ENCODE measurements around the gene RBM20.
"Not testable (repeated sequence)": the region's sequence is repeated elsewhere in the genome, so short reads cannot be mapped to it uniquely, and the experiment has no call there.

Gene RBM20

DNA sequence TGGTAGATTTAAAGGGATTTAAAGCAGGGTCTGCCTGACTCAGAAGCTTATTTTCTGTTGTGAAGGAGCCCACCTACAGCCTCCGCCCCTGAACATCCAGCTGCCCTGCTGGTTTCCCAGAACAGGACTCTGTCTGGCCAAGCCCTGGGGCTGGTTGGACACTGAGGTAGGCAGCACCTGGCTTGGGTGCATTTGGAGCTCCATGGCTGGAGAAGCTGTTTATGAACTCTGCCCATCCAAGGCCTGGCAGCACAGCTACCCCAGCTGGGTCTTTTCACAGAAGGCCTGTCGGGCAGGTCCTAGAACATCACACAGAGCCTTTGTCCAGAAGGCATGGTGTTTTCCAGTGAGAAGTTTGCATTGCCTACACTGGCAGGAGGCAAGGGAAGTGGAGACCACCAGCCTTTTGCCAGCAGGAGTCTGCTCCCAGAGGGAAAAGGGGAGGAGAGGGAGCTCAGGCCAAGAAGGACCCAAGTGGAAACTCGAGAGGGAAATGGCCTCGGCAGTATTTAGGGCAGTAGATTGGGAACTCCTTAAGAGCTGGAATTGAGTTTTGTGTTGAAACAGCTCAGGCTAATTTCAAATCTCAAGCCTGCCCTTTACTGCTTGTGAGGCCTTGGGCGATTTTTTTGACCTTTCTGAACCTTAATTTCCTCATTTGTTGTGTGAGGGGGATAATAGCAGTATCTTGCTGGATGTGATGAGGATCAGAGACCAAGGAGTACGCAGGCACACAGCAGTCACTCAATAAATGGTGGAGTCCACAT, 215.3 kb downstream of the RBM20 start:
- no peak for DNase-seq

DNA sequence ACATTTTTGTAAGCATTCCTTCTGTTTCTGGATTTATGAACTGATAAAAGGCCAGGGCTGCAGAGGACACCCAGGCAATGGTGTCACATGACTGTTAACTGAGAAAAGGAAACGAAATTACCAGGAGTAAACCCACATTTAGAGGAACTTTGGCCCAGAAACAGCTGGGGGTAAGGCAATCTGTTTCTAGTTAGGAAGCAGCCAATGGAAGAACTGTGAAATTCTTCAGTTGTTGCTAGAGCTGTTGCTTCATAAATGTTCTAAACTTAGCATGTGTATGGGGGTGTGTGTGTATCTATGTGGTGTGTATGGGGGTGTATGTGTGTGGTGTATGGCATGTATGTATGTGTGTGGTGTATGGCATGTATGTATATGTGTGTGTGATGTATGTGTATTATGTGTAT, 215.8 kb downstream of the RBM20 start:
- no peak for DNase-seq

DNA sequence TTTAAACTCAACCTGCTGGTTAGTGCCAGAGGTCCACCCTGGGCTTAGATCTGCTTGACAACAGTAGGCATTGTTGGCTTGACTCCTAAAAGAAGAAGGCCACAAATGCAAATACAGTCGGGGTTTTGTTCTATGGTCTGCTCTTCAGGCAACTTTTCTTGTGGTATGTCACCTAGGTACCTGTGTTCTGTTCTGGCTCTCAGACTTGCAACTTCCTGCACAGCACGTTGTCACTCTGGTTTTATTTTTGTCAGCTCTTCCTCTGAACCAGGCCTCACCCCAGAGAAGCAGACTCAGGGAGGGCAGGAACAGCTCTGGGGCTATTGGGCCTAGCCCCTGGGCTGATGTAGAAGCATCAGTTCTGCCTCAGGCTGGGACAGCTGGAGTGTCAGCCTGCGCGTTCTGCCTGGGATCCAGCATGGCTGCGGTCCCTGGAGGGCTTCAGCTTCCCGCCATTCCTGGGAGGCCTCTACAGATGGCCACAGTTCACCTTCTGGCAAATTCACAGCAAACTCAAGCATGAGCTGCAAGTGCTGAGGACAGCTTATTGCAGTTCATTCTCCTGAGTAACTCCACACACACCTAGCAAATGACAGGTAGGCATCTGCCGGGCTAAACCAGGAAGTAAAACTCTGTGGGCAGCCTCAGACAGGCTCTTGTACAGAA, 216.6 kb downstream of the RBM20 start:
- peak; percentile 34 to 35 for DNase-seq

DNA sequence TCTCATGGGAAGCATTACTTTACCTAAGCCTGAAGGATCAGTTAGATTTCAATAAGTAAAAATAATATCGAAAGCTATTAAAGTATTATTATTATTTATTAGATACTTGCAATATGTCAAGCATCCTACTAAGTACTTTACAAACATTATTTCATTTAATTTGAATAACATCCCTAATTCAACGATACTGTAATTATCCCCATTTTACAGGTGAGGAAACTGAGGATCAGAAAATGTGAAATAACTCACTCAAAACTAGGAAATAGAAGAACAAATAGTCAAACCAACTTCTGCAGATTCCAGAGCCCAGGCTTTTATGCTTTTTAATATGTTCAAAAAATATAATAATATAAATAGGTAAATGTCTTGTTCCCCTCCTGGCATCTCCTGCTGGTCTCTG, 217.3 kb downstream of the RBM20 start:
- no peak for DNase-seq

DNA sequence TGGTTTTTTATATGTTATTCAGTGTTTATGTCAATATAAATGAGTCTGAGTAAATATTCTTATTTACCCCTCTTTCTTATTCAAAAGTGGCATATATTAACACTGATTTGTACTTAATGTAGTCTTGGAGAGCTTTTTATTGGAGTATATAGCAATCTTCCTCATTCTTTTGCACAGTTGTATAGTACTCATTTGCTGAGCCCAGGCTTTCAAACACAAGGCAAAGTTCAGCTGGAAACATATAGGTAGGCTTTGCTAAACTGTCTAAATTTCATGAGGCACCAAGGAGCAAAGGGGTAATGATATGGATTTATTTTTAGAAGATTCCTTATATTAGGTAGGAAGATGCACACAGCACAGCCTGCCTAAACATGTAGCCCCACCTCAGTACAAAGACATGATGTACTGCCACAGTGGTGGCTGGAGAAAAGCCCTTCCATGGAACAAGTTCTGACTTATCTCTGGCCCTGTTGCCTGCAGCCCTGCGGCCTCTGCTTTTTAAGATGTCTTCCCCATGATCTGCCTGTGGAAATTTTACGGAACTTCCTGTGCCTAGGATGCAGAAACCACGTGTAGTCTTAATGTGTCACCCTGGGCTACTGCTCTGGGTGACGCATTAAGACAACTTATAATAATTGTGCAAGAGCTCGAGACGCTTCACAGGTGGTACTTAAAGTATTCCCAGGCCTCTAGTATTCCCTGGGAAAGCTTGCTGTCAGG, 218.0 kb downstream of the RBM20 start:
- DNase-seq: no peak

DNA sequence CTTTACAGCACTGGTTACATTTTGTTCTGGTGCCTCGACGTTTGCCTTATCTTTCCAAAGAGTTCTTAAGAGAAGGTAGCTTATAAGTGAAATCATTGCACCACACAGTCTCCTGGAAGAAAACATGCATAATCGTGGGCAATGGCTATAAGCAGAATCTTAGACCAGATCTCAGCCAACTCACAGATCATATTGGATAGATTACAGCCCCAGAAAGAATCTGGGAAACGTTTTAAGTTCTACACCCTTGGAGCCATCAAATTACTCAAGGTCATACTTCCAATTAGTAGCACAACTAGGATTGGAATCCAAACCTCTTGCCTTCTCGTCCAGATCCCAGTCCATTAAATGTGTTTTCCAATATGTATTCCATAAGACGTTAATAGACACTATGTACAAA, 218.8 kb downstream of the RBM20 start:
- no peak for DNase-seq

DNA sequence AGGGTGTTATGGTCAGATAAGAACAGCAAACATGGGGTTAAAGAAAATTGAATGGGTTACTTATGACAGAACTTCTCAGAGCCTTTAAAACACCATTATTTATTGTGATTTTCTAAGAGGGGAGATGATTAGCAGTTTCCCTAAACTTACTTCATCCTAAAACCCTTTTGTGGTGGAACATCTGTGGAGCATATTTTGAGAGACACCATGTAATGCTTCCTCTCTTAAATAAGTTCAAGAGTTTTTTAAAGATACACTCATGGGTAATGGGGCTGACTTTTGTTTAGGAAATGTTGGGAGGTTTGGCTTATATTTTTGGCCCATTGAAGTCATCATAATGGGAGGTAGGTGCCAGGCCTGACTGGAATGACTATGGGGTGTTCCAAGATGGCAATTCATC, 219.2 kb downstream of the RBM20 start:
- no peak for DNase-seq

DNA sequence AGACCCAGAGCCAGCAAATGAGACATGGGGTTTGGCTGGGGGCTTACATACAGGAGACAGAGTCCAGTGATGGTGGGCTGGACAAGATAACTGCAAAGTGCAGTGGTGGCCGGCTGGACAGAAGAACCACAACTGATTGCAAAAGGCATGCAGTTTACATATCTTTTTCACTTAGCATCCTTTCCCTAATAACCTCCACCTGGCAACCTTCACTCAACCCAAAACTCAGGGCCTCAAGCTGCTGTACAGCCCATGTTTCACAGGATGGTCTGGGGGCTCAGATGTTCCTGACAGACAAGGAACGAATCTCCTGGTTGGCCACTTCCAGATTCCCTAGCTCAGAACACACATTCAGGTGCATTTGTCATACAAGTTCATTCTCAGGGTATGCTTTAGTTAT, 219.8 kb downstream of the RBM20 start:
- DNase-seq: no peak

DNA sequence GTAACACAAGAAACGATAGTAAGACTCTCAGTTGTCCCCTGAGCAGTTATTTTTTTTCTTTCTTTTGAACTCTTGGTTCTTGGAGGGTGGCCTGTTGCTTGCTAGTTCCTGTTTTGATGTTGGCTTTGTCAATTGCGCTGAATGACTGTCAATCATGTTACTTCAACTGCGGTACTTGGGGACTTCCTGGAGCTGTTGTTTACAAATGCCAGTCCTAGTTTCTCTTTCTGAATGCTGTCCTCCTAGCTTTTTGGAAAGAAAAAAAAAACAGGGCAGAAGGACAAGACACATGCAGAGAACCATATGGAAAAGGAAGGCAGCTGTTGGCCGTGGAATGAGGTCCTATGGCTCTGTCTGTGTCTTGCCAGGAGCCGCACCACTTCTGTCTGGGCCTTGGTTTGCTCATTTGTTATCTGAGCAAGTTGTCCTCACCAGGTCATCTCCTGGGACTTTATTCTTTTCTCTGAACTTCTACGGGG, 220.6 kb downstream of the RBM20 start:
- peak; percentile 36 to 51 for DNase-seq

DNA sequence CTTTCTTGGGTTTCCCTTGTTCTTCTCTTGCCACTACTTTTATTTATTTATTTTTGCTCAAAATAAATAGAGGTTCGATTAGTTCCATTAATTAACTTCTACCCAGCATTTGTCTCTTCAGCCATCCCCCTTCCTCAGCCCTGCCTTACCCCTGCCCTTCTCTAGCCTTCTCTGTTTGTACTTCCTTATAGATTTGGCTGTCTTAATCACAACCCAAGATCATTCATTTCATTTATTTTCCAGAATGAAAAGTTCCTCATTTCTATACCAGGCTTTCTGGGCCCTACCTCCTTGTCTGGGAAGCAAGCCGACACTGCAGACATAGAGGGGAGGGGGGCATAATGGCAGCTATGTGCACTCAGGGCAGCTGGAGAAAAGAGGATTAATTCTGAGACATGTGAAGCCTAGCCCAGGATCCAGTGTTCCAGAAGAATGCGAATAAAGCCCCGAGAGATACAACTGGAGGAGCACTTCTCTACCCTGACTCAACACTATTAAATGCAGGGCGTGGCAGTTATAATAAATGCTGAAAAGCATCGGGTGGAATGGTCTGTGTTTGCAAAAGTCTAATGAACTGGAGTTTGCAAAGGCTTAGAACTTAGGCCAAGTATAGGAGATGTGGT, 221.2 kb downstream of the RBM20 start:
- no peak for DNase-seq

DNA sequence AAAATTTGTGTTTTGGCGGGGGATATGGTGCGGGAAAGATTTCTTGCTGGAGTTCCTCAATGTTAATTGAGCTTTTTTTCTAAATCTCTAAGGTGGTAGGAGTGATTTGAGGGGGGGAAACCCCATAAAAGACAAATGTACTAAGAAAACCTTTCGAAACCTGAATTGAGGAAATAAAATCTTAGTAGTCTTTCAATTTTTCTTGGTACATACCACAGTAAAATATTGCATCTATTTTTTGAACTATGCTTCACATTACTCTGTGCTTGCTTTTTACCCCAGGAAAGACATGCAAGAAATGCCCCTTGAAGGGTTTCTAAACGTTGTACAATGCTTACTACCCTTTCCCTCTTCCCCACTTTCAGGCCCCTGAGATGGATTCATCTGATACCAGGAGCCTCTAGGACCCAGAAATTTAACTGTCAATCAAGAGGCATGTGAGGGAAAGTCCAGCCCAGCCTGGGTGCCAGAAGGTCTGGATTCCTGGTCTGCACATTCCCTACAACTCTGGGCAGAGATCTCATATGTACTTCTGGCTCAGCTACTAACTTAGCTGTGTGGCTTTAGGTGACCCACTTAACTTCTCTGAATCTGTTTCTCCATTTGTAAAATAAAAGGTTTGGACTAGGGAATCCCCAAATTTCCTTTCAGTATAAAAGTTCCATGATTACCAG, 221.8 kb downstream of the RBM20 start:
- no peak for DNase-seq

DNA sequence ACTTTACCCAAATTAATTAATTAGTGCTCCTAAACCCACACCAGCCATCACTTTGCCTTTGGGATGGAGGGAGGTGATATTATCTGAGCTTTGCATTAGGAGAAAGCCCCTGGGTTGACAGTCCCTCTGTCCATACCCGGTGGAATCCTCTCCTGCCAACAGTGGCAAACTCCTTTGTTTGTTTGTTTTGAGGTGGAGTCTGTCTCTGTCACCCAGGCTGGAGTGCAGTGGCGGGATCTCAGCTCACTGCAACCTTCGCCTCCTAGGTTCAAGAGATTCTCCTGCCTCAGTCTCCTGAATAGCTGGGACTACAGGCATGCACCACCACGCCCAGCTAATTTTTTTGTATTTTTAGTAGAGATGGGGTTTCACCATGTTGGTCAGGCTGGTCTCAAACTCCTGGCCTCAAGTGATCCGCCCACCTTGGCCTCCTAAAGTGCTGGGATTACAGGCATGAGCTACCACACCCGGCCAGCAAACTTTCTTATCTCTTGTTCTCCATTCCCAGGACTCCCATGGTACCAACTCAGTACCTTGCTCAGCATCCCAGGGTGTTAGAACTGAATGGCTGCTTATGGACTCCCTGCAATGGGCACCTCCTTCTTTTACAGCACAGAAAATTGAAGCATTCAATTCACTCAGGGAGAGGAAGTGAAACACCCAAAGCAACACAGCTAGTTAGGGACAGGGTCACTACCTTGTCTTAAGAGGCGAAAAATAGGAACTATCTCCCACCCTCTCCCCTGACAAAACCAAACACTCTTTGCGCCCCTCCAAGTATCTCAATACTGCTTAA, 223.1 kb downstream of the RBM20 start:
- not testable (repeated sequence) for DNase-seq

DNA sequence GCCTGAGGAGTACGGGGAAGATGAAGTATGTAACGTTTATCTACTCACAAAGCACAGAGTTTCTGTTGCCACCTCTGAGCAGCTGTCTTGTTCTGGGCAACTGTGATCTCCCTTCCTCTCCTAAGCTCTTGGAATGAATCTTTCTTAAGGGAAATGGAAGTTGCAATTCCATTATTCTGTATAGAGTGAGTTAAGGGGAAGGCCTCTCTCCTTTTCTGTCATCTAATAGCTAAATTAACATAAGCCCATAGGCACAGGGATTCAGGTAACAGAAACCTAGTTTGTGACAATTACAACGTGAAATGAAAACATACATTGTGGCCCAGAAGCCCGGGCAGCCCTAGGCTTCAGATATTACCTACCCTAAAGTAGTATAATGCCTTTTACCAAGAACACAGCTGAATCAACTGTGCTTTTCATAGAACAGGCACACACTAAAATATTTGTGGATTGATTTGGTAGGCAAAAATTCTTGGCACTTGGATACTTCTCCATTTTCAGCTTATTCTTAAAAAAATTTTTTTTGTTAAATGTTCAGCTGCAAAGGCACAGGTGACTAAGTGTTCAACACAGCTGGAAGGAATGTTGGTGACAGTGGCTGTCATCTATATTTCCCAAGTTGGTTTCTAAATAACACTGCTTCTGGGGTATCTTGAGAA, 223.8 kb downstream of the RBM20 start:
- DNase-seq: no peak

DNA sequence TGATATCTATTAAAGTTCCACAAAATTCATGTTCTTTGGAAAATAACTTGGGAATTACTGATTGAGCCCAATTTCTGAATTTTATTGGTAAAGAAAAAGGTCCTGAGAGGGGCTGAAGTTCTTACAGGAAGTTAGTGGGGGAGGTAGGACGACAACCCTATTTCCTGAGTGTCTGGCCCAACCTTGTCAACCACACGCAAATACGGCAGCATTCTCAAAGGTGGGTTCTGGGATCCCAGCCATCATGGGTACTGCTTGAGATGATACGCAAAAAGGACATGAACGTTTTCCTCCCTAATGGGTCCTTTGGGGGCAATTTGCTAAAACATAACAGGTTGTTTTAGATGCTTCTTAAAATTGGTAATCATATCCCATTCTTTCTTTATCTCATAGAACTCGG, 224.8 kb downstream of the RBM20 start:
- peak; percentile 29 to 33 for DNase-seq

DNA sequence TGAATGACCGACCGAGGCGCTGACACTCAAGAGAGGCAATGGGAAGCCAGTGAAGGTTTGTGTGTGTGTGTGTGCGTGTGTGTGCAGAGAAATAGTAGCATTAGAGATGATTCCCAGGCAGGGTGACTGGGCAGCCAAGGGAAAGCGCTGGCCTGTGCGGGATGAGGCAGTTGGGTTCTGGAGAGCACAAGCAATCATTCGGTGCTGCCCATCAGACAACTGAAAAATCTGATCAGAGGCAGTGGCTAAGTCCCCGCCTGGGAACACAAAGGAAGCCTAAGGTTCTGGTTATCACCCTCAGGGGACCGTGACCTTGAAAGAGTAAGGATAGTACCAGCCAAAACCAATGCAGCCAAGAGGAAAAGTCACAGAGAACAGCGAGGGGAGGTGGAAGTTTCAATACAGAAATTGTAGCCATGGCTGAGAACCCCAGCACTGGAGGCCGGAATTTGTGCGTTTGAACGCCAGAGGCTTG, 226.7 kb downstream of the RBM20 start:
- DNase-seq: no peak

DNA sequence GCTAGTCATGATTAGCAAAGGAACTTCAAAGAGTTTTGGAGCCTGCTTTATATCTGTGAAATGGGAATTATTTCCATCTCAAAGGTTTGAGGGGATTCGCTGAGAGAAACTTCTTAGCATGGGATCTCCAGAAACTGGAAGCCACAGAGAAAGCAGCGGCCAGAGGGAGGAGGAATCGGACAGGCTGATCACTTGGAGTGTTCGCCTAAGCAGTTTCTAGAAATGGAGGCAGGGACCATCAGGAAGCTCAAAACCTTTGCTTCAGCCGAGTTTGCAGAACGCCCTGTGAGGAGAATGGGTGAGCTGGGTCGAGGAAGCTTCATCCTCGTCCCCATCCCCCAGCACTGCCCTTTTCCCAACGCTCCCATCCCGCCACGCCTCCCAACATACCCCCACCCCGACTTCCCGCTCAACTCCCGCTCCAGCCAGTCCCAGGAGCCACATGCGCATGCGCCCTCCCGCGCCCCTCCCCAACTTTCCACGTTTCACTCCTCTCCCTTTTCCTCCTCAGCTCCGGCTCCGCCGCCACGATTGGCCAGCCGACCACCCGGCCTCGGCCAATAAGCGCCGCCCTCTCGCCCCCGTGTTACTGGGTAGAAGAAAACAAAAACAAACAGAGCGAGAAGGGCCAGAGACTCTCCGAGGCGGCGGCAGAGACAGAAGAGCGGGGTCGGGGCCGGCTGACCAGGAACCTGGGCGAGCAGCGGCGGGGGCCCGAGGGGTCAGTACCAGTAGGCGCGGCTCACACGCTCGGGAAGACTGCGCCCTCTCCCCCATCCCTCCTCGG, 227.4 kb downstream of the RBM20 start, which contains the start of gene PDCD4:
Gene PDCD4, plus strand, starts transcription at position 631 of the 787 bp plus-strand sequence. CDS start 4,100 bp downstream, outside the sequence.
- peak; percentile 94 for DNase-seq

DNA sequence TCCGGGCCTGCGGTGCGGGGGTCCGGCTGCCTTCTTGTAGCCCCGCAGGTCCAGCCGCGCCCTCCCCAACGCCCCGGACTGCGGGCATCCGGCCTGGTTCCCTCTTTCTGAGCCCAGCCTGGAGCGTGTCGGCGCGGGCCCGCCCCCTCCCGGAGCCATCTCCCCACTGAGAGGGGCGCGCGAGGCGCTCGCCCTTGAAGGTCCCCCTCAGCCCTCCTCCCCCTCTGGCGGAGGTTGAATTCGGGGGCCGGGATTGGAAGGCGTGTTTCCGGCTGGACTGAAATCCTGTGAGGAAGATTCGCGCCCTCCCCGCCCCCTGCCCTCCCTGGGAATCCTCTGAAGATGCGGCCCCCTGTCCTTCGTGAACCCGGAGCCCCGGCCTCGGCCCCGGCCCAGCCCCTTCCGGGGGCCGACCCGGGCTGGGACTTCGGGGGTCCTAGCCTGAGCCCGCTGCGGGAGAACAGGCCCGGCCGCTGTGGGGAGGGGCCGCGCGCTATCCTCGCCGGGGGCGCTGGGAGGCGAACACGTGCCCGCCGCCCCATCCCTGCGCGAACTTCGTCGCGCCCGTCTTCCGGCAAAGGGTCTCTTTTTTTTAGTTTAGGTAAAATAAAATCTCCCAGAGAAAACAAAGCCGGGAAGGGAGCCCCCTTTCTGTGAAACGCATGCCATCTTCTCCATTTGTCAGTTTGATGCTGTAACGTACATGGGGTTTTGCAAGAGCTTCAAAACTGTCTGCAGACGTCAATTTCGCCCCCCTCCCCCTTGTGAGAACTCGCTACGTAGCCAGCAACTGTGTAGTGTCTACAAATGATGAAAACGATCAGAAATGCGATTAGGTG, 228.2 kb downstream of the RBM20 start:
- DNase-seq: peak; percentile 77 to 82

DNA sequence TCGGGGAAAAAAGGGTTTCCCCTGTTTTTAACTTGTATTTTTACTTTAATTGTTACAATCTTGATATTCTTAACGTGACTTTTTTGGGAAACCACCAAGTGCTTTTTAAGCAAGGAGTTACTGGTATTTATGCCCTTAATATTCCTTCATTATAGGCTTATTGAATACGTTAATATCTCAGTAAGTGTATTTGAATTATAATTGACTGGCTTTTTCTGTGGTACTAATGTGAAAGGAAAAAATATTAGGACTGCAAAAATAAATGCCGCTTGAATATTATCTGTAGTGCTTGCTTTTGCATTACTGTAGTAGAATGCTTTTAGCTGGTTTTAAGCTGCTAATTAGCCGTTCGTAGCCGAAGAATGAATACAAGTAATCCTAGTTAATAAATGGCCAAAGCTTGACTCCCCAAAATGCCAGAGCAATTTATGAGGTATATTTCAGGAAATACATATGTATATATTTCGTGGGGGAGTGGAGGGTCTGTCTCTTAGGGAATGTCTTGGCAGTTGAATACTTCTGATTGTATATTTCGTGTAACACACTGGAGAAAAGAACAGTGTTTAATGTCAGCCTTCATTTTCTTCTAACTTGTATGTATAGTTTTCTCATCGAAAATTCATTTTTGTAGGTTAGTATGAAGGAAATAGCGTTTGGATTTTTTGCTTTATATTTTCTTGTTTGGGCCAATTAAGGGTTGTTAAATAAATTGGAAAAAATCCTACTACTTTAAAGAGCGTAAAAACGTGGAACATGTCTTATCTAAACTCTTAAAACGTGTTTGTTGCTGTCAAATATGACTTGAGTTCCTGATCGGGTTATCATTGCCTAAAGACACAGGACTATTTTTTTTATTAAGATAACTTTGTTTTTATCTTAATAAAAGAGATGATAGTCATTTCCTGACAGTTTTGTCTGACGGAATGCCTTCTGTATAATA, 229.1 kb downstream of the RBM20 start:
- DNase-seq: no peak
